ENCODE measurements around the gene NUP133.
"Not testable (repeated sequence)": the region's sequence is repeated elsewhere in the genome, so short reads cannot be mapped to it uniquely, and the experiment has no call there.

The NUP133 gene

DNA sequence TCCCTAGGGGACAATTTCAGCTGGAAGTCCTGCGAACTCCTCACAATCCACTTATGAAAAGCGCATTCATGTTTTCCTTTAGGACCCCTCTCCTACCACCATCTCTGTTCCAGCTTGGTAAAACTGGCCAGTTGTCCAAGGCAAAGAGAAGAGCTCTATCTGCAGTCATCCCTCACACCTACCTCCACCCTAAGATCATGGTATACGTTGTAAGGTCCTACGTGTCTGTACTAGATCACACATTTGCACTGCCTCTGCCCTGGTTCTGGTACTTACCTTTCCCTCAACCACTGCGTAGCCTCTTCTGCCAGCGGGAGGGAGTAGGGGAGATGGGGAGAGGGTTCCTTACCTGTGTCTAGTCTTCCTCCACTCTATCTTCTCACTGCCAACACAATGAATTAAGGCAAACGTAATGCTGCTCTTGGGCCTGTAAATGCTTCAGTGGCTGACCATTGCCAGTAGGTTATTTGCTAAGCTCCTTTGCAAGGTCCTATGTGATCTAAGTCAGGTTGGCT lies 739 bp upstream of the NUP133 start:
- no peak for DNase-seq

DNA sequence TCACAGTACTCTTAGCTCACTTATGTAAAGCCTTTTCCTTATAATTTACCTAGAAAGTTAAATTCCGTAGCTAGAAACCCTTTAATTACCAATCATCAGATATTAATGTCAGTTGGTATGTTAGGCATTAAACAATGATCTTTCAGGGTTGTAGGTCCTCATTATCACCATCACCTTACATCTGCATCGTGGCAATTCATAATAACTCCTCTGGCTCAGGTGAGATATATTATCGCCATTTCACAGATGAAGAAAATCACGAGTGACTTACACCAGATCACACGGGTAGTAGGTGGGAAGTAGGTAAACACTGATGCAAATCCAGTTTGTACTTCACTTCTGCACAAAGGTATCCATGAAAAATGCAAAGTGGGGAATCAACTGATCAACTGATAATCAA lies 639 bp downstream of the NUP133 start:
- no peak for DNase-seq

GRCh38 chr1:229506633-229507032 lies 1.5 kb downstream of the NUP133 start:
- no peak for DNase-seq

DNA sequence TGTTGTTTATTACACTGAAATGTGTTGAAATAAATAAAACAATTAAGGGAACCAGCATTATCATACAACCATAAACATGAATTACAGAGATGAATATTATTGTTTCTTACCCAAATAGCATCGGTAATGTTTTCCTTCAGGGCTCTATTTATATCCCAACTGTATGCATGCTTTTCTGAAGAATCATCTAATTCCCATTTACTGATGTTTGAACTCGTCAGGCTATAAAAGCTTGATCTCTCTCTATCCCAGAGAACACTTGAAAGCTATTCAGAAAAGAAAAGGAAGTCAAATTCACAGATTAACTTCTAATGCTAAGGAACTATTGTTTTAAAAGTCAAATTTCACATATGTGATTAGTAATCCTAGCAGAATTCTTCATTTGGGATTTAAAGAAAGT lies 12.4 kb downstream of the NUP133 start:
- DNase-seq, result no peak

GRCh38 chr1:229487181-229487580 lies 21.0 kb downstream of the NUP133 start:
- DNase-seq, result no peak

GRCh38 chr1:229485318-229485717 lies 22.8 kb downstream of the NUP133 start:
- DNase-seq, result no peak

DNA sequence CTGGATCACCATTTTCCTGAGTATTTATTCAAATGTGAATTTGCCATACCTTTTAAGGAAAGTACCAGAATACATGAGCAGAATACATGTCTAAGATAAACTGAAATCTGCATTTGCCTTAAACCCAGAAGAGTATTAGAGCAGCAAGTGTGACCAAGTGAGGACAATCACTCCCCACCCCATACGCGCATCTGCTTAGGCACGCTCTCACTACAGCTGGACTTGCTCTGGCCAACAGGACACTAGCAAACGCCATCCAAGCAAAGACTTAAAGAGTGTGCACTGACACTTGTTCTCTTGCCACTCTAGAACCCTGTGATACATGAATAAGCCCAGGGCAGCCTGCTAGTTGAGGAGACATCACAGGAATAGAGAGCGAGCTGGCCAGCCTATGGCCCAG lies 25.6 kb downstream of the NUP133 start:
- no peak for DNase-seq

DNA sequence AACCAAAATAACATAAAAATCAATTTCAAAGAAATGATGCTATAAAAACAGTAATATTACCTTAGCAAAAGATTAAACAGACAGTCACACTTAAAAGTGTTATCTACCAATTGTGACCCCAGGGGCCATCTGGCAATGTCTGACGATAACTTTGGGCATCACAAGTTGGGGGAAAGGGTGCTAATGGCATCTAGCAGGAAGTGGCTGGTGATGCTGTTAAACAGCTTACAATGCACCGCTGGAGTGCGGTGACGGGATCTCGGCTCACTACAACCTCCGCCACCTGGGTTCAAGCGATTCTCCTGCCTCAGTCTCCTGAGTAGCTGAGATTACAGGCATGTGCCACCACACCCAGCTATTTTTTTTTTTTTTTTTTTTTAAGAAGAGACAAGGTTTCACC lies 27.6 kb downstream of the NUP133 start:
- no peak for DNase-seq

DNA sequence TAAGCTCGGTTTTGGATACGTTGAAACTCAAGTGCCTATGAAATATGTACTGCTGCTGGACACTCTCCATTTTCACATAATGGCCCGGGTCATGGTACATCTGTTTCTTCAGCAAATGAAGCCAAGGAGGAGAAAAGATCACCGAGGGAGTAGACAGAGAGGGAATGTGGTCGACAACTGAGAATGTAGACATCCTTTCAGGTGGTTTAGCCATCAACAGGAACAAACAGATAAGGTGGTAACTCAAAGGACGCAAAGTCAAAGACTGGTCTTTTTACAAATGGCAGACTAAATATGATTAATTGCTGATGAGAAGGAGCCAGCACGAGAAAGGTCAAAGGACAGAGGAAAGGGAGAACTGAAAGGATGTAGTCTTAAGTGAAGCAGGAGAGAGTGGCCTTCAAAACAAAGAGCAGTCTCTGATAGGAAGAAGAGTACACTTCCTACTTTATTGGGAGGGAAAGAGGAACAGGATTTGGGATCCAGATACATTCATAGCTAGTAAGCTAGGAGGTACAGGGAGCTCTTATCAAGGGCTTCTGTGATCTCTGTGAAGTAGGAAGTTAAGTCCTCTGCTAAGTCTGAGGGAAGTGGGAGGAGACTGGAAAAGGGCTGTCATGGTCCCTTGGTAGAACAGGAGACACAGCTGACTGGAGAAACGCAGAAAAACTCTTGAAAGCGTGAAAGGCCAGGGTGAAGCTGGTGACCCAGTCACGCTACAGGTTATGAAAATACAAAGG lies 28.3 kb downstream of the NUP133 start:
- DNase-seq, result no peak

- DNase-seq, result no peak
Measured at GRCh38 chr1:229478852-229479251, 29.3 kb downstream of the NUP133 start.

DNA sequence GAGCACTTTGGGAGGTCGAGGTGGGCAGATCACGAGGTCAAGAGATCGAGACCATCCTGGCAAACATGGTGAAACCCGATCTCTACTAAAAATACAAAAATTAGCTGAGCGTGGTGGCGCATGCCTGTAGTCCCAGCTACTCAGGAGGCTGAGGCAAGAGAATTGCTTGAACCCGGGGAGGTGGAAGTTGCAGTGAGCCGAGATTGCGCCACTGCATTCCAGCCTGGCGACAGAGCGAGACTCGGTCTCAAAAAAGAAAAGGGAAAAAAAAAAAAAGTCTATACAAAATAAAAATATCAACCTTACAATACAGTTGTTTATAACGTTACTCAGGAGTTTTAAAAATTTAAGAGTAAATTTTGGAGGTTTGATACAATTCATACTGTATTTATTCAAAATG lies 32.3 kb downstream of the NUP133 start:
- not testable (repeated sequence) for DNase-seq

- DNase-seq, result no peak
Measured at GRCh38 chr1:229474509-229474908, 33.6 kb downstream of the NUP133 start.

- no peak for DNase-seq
Measured at GRCh38 chr1:229471175-229471574, 37.0 kb downstream of the NUP133 start.

GRCh38 chr1:229470406-229471043 lies 37.6 kb downstream of the NUP133 start:
- no peak for DNase-seq

GRCh38 chr1:229466887-229467286 lies 41.3 kb downstream of the NUP133 start:
- DNase-seq, result no peak

GRCh38 chr1:229464672-229465071 lies 43.5 kb downstream of the NUP133 start:
- DNase-seq, result no peak

- no peak for DNase-seq
Measured at GRCh38 chr1:229461032-229461668, 47.0 kb downstream of the NUP133 start.

DNA sequence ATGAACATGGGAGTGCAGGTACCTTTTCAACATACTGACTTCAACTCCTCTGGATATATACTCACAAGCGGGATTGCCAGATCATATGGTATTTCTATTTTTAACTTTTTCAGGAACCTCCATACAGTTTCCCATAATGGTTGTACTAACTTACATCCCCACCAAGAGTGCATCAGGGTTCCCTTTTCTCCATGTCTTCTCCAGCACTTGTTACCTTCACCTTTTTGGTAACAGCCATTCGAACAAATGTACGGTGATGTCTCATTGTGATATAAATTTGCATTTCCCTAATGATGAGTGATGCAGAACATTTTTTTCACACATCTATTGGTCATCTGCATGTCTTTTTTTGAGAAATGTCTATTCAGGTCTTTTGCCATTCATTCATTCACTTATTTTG lies 48.3 kb downstream of the NUP133 start:
- DNase-seq, result no peak

GRCh38 chr1:229457436-229457835 lies 50.7 kb downstream of the NUP133 start:
- no peak for DNase-seq

GRCh38 chr1:229456016-229456415 lies 52.1 kb downstream of the NUP133 start:
- DNase-seq, result no peak

- no peak for DNase-seq
Measured at GRCh38 chr1:229454056-229454455, 54.1 kb downstream of the NUP133 start.

- DNase-seq, result no peak
Measured at GRCh38 chr1:229452956-229453801, 55.0 kb downstream of the NUP133 start.

DNA sequence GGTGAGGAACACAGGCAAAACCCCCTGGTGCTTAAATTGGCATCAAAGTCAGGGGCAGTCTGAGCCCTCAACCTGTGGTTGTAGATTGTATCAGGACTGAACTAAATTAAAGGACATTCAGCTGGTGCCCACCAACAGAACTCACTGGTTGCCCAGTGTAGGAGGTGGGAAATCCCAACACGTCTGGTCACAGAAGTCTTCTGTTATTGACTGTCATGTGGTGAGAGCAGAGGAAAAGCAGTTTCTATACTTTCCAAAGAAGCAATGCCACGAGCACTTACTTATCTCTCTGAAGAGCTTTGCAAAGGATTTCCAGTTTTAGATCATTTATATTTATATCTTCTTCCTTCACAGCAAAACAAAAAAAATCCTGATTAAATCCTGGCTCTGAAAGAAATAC lies 59.3 kb downstream of the NUP133 start:
- DNase-seq, result no peak

Measured in CD4-positive, alpha-beta T cell treated with Interleukin-10 for 1 hour (primary cell).